ENCODE data around the gene IFT52.

Gene IFT52

DNA sequence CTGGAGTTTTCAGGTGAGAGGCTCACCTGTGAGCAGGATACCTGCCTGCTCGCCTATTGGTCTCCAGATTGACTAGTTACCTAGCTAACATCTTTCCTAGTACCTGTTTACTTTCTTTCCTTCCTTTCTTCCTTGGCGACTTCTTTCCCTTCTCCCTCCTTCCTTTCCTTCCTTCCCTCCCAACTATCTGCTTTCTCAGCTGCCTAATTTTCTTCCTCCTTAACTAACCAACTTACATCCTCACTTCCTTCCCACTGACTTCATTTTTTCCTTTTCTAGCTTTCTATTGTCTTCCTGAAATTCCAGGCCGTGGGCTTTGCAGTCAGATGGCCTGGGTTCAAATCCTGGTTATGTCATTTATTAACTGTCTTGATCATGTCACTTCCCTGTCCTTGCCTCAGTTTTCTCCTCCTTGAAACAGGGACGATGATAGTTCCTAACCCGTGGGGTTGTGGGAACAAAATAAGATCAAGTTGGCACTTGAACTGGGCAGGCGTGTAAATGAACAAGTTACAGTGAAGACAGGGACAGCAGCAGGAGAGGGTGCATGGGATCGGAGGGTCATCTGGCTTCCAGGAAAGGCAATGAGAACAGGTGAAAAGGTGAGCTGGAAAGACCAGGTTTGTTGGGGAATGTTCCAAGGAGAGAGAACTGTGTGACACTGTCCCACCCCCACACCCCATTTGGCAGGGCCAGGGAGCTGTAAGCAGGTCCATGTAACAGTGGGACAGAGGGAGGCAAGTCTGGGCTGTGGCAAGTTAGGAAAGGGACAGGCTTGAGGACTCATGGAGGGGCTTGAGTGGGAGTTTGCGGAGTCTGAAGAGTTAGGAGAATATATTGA is 31.4 kb upstream of the IFT52 start:
- no peaks in the 10 kb centered on the region for H3K27me3 Mint-ChIP-seq

DNA sequence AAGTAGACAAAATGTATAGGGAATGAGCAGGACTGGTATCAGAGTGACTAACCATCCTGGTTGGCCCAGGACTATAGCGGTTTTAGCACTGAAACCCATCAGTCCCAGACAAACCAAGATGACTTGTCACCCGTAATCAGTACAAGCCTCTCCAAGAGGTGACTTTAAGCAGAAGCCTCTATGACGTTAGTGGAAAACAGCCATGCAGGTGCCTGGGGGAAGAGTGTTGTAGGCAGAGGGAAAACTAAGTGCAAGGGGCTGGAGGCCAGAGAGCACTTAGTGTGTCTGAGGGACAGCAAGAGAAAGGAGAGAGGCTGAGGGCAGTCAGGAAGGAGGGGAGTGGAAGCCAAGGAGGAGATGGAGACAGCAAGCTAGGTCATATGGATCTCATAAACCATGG is 29.8 kb upstream of the IFT52 start:
- H3K9me3 Mint-ChIP-seq = no peaks in the 10 kb centered on the region

More for the DNA sequence above, 31.4 kb upstream of the IFT52 start:
- no peaks in the 10 kb centered on the region for H3K9me3 Mint-ChIP-seq
- ATAC-seq (ENCODE audit: low read depth) (no peak), DNase-seq (ENCODE audit: low spot score in 2 of 2) (no peak)
- no peak overlapping the region for H3K4me3 Mint-ChIP-seq
- peaks cover 4% of the 10 kb centered on the region for H3K4me1 Mint-ChIP-seq
- H3K36me3 Mint-ChIP-seq = no peaks in the 10 kb centered on the region
- no peak overlapping the region for H3K27ac Mint-ChIP-seq

DNA sequence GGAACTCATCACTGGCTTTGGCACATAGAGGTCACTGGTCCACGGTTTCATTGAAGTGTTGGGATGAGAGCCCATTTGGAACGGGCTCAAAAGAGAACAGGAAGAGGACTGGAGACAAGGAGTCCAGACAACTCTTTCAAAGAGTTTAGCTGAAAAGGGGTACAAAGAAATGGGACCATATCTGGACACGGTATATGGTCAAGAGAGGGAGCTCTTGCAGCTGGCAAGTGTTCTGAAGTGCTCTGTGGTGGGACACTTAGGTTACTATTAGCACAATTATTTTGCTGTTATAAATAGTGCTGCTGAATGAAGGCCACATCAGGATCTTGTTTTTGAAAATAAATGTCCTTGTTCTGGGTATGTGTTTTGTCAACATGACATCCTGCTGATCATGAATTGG is 27.3 kb upstream of the IFT52 start:
- Mint-ChIP-seq H3K27ac (peak overlapping the region; percentile 33), H3K4me3 (no peak overlapping the region), H3K4me1 (peaks cover 6% of the 10 kb centered on the region), H3K9me3 (no peaks in the 10 kb centered on the region), H3K36me3 (peaks cover 1% of the 10 kb centered on the region), H3K27me3 (no peaks in the 10 kb centered on the region)
- ATAC-seq (ENCODE audit: low read depth) (no peak), DNase-seq (ENCODE audit: low spot score in 2 of 2) (no peak)

More for the DNA sequence above, 29.8 kb upstream of the IFT52 start:
- no peaks in the 10 kb centered on the region for H3K27me3 Mint-ChIP-seq
- no peak for ATAC-seq (ENCODE audit: low read depth)
- no peak overlapping the region for H3K27ac Mint-ChIP-seq
- H3K4me3 Mint-ChIP-seq = no peak overlapping the region
- peaks cover 1% of the 10 kb centered on the region for H3K36me3 Mint-ChIP-seq
- DNase-seq (ENCODE audit: low spot score in 2 of 2) = no peak
- peaks cover 6% of the 10 kb centered on the region for H3K4me1 Mint-ChIP-seq

DNA sequence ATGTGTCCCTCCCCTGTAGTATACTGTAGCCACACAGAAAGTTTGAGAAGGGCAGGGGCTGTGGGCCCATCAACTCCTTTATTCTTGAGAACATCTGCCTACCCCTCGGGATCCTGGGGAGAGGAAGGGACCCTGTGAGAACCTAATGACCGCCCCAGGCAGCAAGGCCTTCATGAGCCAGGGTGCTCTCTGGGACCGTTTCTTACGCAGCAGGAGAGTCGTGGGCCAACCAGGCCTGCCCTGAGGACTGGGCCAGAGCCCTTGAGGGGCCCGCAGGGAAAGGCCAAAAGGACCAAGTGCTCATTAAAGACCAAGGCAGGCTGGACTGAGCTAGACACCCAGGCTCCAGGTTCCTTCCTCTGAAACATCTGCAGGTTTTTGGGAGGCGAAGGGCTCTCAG is 26.7 kb upstream of the IFT52 start:
- Mint-ChIP-seq H3K9me3 (no peaks in the 10 kb centered on the region), H3K36me3 (peaks cover 1% of the 10 kb centered on the region), H3K27ac (no peak overlapping the region), H3K27me3 (no peaks in the 10 kb centered on the region), H3K4me3 (no peak overlapping the region), H3K4me1 (peaks cover 6% of the 10 kb centered on the region)
- ATAC-seq (ENCODE audit: low read depth) (no peak), DNase-seq (ENCODE audit: low spot score in 2 of 2) (no peak)

DNA sequence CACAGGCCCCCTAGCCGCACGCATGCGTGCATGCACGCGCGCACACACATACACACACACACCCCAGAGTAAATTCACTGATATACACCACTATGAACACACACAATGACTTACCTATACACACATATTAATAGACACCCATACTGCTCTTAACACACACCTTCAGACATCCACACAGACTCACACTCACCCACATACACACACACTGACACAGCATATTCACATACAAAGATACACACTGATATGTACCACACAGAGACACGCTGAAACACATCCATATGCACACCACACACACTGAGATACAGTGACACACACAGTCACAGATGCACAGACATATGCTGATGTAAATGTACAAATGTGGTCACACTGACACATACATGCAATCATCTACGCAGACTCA is 26.3 kb upstream of the IFT52 start:
- Mint-ChIP-seq H3K9me3 (no peaks in the 10 kb centered on the region), H3K27ac (no peak overlapping the region)

DNA sequence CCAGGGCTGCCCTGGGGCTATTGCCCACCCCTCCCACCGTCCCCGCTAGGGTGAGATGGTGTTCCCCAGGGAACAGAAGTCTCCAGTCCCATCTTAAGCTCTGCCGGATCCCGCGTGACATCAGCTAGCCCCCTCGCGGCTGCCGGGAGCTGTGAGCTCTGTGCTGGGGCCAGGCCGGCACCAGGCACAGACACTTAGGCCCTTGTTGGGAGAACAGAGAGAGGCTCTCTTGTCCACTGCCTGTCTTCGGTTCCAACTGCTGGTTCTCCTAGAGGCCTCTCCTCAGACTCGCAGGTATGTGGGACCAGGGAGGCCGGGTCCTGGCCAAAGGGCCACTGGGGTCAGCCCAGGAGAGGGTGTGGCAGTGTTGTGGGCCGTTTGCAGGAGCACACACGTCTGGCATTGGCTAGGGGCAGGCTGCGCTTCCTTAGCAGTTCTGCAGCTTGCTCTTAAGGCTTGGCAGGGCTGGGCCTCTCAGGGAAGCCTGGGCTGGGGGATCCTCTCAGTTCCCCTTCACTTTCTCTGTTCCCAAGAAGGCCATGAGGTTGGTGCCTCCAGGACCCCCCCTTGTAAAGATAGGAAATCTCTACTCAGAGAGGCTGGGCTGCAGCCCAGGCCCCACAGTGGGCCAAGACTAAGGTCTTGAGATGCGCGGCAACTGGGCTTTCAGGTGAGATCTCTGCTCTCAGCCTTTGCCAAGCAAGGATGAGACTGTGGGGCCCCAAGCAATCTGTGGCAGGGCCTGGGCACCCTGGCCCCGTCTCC is 25.6 kb upstream of the IFT52 start:
- H3K9me3 Mint-ChIP-seq = no peaks in the 10 kb centered on the region
- ATAC-seq (ENCODE audit: low read depth) = no peak
- H3K27me3 Mint-ChIP-seq = no peaks in the 10 kb centered on the region
- DNase-seq (ENCODE audit: low spot score in 2 of 2) = no peak
- no peak overlapping the region for H3K27ac Mint-ChIP-seq
- peaks cover 1% of the 10 kb centered on the region for H3K36me3 Mint-ChIP-seq
- H3K4me3 Mint-ChIP-seq = no peak overlapping the region
- H3K4me1 Mint-ChIP-seq = peaks cover 6% of the 10 kb centered on the region

More for the DNA sequence above, 26.3 kb upstream of the IFT52 start:
- no peak for DNase-seq (ENCODE audit: low spot score in 2 of 2)
- no peak for ATAC-seq (ENCODE audit: low read depth)
- H3K27me3 Mint-ChIP-seq = no peaks in the 10 kb centered on the region
- peaks cover 1% of the 10 kb centered on the region for H3K36me3 Mint-ChIP-seq
- H3K4me1 Mint-ChIP-seq = peaks cover 6% of the 10 kb centered on the region
- no peak overlapping the region for H3K4me3 Mint-ChIP-seq

DNA sequence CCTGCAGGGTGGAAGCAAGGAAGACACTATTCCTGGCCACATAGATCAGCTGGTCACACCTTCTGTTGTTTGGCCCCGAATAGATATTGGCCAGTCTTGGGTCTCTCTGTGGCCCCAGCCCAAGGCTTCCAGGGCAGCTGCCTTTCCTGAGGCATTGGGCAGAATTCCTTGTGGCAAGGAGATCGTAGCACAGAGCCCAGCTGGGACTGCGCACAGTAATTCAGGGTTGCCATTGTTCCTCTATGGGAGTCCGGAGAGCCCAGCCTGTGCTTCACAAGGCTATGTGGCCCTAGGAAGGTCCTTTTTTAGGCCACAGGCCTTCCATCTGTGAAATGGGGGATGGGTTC is 25.0 kb upstream of the IFT52 start:
- DNase-seq (ENCODE audit: low spot score in 2 of 2) (no peak), ATAC-seq (ENCODE audit: low read depth) (no peak)
- Mint-ChIP-seq H3K9me3 (no peaks in the 10 kb centered on the region), H3K4me1 (peaks cover 6% of the 10 kb centered on the region), H3K36me3 (peaks cover 1% of the 10 kb centered on the region), H3K4me3 (no peak overlapping the region), H3K27me3 (no peaks in the 10 kb centered on the region), H3K27ac (no peak overlapping the region)

DNA sequence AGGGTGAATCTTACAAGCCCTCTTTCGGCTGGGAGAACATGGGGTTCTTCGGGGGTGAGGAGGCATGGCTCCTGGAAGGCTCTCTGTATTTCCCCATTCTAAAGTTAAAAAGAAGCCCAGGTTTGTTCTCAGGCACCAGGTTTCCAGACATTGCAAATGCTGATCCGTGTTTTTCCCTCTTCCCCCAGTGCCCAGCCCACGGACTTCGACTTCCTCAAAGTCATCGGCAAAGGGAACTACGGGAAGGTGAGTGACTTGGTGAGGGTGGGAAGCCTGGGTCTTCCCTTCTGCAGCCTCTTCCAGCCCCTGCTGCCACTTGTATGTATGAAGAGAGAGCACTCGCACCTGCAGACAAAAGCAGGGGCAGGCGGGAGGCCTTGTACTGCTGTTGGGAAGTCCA is 23.3 kb upstream of the IFT52 start:
- Mint-ChIP-seq H3K9me3 (no peaks in the 10 kb centered on the region), H3K4me3 (no peak overlapping the region), H3K27me3 (no peaks in the 10 kb centered on the region), H3K27ac (no peak overlapping the region), H3K36me3 (peaks cover 1% of the 10 kb centered on the region), H3K4me1 (peaks cover 6% of the 10 kb centered on the region)
- ATAC-seq (ENCODE audit: low read depth) (no peak), DNase-seq (ENCODE audit: low spot score in 2 of 2) (no peak)

DNA sequence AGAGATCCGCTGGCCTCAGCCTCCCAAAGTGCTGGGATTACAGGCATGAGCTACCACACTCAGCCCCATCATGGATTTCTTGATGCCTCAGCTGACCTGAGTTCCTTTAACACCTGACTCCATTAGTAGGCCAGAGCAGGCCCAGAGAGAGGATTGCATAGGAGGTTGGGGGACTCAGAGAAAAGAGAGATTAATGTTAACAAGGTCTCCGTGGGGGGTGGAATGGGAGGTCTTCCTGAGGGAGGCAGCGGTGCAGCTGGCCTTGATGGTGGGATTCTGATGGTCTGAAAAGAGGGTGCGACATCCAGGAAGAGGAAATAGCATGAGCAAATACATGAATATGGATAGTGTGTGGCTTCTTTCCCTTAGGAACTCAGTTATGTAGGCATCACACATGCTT is 22.0 kb upstream of the IFT52 start:
- Mint-ChIP-seq H3K4me3 (no peak overlapping the region), H3K27ac (no peak overlapping the region), H3K9me3 (no peaks in the 10 kb centered on the region), H3K36me3 (peaks cover 1% of the 10 kb centered on the region), H3K4me1 (peaks cover 2% of the 10 kb centered on the region), H3K27me3 (no peaks in the 10 kb centered on the region)
- DNase-seq (ENCODE audit: low spot score in 2 of 2) (no peak), ATAC-seq (ENCODE audit: low read depth) (no peak)

DNA sequence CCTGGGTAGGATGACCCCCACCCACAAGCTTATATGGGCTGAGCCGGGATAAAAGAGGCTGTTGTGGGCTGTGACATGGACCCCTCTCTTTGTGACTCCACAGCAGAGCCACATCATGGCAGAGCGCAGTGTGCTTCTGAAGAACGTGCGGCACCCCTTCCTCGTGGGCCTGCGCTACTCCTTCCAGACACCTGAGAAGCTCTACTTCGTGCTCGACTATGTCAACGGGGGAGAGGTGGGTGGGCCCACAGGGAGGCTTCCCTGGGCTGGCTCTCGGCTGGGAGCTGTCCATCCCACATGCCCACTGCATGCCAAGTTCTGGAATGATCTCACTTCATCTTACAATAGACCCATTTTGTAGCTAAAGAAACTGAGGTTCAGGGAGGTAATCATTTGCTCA is 21.5 kb upstream of the IFT52 start:
- H3K9me3 Mint-ChIP-seq = no peaks in the 10 kb centered on the region
- H3K4me3 Mint-ChIP-seq = no peak overlapping the region
- ATAC-seq (ENCODE audit: low read depth) = no peak
- H3K4me1 Mint-ChIP-seq = peaks cover 2% of the 10 kb centered on the region
- H3K27me3 Mint-ChIP-seq = no peaks in the 10 kb centered on the region
- DNase-seq (ENCODE audit: low spot score in 2 of 2) = no peak
- no peak overlapping the region for H3K27ac Mint-ChIP-seq
- peaks cover 1% of the 10 kb centered on the region for H3K36me3 Mint-ChIP-seq

DNA sequence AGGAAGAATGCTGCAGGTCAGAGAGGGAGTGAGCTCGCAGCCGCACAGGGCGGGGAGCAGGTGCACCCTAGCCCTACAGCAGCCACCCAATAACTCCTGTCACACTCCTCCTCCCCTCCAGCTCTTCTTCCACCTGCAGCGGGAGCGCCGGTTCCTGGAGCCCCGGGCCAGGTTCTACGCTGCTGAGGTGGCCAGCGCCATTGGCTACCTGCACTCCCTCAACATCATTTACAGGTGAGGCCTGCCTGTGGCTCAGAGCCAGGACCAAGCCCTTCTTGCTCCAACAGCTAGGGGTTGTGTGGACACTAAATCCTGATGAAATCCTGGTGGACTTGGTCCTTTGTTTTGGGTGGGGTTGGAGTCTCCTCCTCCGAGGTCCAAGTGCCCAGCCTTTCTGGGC is 20.2 kb upstream of the IFT52 start:
- no peaks in the 10 kb centered on the region for H3K36me3 Mint-ChIP-seq

DNA sequence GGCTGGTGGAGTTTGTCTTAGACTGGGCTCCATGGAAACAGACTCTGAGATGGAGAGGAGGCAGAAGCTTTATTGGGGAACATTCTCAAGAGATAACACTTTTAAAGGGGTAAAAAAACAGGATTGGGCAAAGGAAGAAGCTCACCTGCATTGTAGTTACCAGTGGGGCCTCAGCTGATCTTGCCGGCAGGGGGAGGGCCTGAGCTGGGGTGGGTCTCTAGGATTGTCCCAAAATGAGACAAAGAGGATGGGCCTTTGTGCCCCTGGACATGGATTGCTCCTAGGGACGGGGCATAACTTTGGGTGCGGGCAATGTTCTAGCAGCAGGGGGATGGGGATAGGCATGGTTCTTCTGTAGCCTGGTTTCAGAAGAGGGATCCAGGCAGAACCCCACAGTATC is 19.4 kb upstream of the IFT52 start:
- Mint-ChIP-seq H3K27ac (peak overlapping the region; percentile 1), H3K4me3 (no peak overlapping the region), H3K4me1 (no peaks in the 10 kb centered on the region)

More for the DNA sequence above, 20.2 kb upstream of the IFT52 start:
- Mint-ChIP-seq H3K27ac (no peak overlapping the region), H3K4me1 (no peaks in the 10 kb centered on the region), H3K9me3 (no peaks in the 10 kb centered on the region), H3K27me3 (no peaks in the 10 kb centered on the region), H3K4me3 (no peak overlapping the region)
- DNase-seq (ENCODE audit: low spot score in 2 of 2) (no peak), ATAC-seq (ENCODE audit: low read depth) (no peak)

DNA sequence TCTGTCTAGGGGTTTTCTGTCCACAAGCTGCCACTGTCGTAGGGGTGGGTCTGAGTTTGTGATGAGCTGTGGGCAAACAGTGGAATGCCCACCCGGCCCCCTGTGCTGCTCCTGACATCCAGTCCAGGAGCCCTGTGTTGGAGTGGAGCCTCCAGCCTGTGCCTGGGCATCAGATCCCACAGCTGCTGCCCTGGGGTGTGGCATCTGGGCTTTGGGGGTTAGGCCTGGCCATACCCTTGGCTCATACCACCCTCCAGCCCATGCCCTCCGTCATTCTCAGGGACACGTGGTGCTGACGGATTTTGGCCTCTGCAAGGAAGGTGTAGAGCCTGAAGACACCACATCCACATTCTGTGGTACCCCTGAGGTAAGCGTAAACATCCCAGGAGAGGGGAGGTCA is 19.0 kb upstream of the IFT52 start:
- no peaks in the 10 kb centered on the region for H3K27me3 Mint-ChIP-seq
- H3K27ac Mint-ChIP-seq = no peak overlapping the region
- no peak overlapping the region for H3K4me3 Mint-ChIP-seq
- no peaks in the 10 kb centered on the region for H3K4me1 Mint-ChIP-seq
- ATAC-seq (ENCODE audit: low read depth) (no peak), DNase-seq (ENCODE audit: low spot score in 2 of 2) (no peak)
- H3K36me3 Mint-ChIP-seq = no peaks in the 10 kb centered on the region
- H3K9me3 Mint-ChIP-seq = no peaks in the 10 kb centered on the region

More for the DNA sequence above, 19.4 kb upstream of the IFT52 start:
- DNase-seq (ENCODE audit: low spot score in 2 of 2) (no peak), ATAC-seq (ENCODE audit: low read depth) (no peak)
- H3K9me3 Mint-ChIP-seq = no peaks in the 10 kb centered on the region
- no peaks in the 10 kb centered on the region for H3K27me3 Mint-ChIP-seq
- no peaks in the 10 kb centered on the region for H3K36me3 Mint-ChIP-seq

DNA sequence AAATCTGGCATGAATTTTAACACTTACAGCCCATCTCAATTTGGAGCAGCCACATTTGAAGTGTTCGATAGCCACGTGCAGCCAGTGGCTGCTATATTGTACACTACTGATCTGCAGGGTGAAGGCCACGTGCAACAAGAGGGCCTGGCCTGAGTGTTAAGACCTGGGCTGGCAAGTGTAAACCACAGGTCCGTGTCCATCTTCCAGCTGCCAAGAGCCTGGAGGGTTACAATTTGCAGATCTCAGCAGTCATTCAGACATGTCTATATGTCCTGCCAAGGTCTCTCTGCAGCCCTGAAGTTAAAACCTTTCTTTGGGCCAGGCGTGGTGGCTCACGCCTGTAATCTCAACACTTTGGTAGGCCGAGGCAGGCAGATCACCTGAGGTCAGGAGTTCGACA is 17.8 kb upstream of the IFT52 start:
- H3K27me3 Mint-ChIP-seq = no peaks in the 10 kb centered on the region
- no peaks in the 10 kb centered on the region for H3K9me3 Mint-ChIP-seq
- no peak for ATAC-seq (ENCODE audit: low read depth)
- H3K4me1 Mint-ChIP-seq = no peaks in the 10 kb centered on the region
- no peak overlapping the region for H3K4me3 Mint-ChIP-seq
- H3K27ac Mint-ChIP-seq = no peak overlapping the region
- H3K36me3 Mint-ChIP-seq = no peaks in the 10 kb centered on the region
- DNase-seq (ENCODE audit: low spot score in 2 of 2) = no peak
